VCaP (cell line): Measurements from ENCODE around the gene CD33.

ENCODE experiments used
- H3K27ac ChIP-seq: fragments of 450-650 bp; 2 replicates; pipeline ENCODE4 v1.5.1; 2017
- TF ChIP-seq, protein P1 (sequence below): fragments of 450-650 bp; conservative IDR thresholded peaks from 2 replicates; pipeline ENCODE4 v1.5.1; 2017; ENCODE audit warnings: mild to moderate bottlenecking, moderate library complexity

Gene CD33

DNA sequence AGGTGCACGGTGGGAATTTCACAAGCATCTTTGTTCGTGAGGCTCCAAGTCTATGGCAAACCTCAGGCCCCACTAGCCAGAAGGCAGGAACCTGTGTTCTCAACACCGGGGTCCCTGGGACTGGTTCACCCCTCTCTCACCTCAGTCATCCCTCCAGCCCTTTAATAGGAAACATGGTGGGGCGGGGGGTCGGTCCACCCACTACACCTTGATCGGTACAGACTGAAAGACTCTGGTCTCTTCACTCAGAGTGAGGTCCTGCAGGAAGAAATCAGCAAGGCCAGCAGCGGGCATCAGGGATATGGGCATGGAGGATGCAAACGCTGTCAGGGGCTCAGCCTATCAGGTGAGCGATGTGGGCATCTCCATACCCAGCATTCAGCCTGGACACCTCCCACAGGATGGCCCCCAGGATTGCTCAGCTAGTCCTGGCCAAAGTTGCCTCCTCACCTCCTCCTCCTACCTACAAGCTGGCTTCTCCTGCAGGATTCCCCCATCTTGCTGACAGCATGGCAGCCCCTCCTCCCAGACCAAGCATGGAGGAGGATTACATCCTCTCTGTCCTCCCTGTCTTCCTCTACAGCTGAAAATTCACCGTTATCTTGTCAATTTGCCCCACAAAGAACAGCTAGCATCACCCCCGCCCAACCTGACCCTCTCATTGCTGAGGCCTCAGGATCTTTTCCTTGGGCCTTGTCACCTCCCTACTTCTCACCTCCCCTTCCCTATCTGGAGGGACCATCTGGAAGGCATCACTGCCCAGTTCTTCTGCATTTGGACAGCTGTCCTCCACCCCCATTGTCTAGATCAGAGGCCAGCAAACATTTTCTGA is 37.3 kb upstream of the CD33 start:
- TF ChIP-seq, protein P1, sequence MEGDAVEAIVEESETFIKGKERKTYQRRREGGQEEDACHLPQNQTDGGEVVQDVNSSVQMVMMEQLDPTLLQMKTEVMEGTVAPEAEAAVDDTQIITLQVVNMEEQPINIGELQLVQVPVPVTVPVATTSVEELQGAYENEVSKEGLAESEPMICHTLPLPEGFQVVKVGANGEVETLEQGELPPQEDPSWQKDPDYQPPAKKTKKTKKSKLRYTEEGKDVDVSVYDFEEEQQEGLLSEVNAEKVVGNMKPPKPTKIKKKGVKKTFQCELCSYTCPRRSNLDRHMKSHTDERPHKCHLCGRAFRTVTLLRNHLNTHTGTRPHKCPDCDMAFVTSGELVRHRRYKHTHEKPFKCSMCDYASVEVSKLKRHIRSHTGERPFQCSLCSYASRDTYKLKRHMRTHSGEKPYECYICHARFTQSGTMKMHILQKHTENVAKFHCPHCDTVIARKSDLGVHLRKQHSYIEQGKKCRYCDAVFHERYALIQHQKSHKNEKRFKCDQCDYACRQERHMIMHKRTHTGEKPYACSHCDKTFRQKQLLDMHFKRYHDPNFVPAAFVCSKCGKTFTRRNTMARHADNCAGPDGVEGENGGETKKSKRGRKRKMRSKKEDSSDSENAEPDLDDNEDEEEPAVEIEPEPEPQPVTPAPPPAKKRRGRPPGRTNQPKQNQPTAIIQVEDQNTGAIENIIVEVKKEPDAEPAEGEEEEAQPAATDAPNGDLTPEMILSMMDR = no peak
- H3K27ac ChIP-seq = no peak overlapping the region

DNA sequence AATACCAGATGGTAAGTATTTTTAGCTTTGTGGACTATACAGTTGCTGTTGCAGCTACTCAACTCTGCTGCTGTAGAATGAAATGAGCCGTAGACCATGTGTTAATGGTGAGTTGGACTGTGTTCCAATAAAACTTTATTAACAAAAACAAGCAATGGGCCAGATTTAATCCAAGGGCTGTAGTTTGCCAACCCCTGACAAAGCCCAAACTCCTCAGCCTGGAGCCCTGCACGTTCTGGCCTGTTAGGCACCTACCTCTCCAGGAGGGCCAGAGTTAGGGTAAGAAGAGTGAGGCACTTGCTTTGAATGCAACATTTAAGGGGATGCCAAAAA is 36.7 kb upstream of the CD33 start:
- no peak overlapping the region for H3K27ac ChIP-seq
- TF ChIP-seq, protein P1 = no peak

DNA sequence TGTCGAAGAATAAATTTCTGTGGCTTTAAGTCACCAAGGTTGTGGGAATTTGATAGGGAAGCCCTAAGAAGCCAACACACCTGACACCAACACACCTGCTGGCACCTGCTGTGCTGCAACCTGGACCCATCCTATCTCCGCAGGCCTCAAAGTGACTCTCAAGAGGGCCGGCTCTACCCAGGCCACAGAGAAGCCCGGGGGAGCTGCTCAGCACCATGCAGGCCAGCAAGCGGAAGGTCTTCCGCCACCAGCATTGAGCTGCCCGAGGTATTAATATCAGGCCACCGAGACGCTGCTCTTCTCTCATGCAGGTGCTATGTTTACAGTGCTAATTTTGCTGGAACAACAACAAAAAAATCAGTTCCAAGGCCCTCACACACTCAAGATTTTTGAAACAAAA is 32.2 kb upstream of the CD33 start:
- no peak overlapping the region for H3K27ac ChIP-seq
- TF ChIP-seq, protein P1 = no peak

DNA sequence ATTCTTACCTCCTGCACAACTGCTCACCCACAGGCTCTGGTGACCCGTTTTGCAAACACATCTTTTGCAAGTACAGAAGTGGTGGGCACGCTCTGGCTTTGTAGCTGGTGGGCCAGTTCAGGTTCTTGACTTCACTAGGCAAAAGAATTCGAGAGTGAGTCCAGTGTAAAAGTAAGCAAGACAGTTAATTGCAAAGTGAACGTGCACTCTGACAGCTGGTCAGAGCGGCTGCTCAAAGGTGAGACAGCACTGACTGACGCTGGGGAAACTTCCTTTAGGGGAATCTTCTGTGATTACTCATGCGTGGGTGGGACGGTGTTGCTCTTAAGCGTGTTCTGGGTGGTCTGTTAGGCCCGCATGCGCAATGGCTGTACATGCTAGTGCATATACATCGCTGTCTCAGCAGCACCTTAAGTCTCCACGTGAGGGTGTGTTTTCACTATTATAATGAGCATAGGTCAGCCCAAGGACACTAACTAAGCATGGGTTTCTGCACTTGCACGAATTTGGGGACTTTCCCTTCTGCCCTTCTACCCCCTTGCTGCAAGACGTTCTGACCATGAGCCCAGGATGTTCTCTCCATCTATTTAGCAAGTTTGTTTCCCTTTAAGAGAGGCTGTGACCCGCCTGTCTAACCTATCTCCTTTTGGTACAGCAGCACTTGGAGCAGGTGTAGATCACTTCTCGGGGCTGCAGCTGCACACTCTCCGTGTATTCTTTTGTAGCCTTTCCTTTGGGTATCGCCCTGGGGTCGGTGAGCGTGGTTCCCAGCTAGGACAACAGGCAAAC is 30.2 kb upstream of the CD33 start:
- TF ChIP-seq, protein P1 = peak; percentile 10; the same call in 1 of the 2 replicates
- H3K27ac ChIP-seq = no peak overlapping the region

DNA sequence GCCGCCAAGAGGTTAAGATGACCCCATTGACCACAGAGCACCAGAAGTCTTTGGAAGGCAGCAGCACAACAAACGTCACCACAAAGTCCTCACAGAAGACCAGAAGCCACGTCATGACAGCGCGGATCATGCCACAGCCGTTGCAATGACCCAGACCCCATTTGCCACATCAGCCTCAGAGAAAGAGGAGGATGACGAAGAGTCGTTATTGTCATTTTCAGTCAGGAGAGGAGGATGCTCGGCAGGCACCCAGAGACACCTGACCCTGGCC is 29.6 kb upstream of the CD33 start:
- TF ChIP-seq, protein P1 = no peak
- no peak overlapping the region for H3K27ac ChIP-seq

DNA sequence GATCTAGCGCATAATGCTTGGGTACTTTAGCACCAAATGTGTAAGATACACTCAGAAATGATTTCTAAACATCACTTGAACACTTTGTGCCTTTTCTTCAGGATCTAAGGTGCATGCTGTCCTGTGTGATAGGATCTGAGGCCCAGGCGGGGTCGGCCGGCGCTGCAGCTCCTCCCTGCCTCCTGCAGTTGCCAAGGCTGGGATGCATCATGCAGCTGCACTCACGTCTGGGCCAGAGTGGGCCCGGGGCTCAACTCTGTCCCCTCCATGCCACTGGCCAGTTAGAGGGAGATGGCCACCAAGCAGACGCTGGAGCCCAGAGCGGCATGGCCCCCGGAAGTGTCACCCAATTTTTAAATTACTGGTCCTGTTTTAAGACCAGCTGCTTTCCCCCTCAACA is 29.3 kb upstream of the CD33 start:
- TF ChIP-seq, protein P1 = no peak
- no peak overlapping the region for H3K27ac ChIP-seq

DNA sequence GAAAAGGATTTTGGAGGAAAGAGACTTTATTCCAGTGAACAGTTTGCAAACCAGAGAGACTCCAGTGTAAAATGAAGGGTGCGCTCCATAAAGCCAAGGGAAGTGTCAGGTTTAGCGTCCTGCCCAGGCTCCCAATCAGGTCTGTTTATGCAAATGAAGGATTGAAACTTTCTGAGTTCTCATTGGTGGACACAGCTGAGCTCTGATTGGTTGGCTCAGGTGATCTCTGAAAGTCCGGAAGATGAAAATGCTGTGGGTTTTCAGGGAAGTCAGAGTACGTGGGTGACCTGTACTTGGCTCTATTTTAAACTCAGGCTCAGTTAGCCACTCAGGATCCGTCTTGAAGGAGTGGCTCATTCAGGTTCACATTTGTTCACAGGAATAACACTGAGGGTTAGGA is 28.7 kb upstream of the CD33 start:
- TF ChIP-seq, protein P1 = no peak
- H3K27ac ChIP-seq = no peak overlapping the region
